GM21381 (cell line): ENCODE measurements around the gene DST.
"Not testable (repeated sequence)": the region's sequence is repeated elsewhere in the genome, so short reads cannot be mapped to it uniquely, and the experiment has no call there.

Experiments
- ATAC-seq: cut with Tn5 transposase; IDR thresholded peaks from one replicate; pipeline ENCODE4 v1.9.1; 2021; ENCODE audit warnings: mild to moderate bottlenecking, moderate library complexity; ENCODE audit not compliant: unreplicated experiment

The DST gene

GRCh38 chr6:56664029-56664428, 21.3 kb upstream of the DST start:
- ATAC-seq: no peak

- ATAC-seq: no peak
Observed at GRCh38 chr6:56663344-56663743, 20.7 kb upstream of the DST start.

- ATAC-seq: not testable (repeated sequence)
Observed at GRCh38 chr6:56661338-56661737, 18.6 kb upstream of the DST start.

DNA sequence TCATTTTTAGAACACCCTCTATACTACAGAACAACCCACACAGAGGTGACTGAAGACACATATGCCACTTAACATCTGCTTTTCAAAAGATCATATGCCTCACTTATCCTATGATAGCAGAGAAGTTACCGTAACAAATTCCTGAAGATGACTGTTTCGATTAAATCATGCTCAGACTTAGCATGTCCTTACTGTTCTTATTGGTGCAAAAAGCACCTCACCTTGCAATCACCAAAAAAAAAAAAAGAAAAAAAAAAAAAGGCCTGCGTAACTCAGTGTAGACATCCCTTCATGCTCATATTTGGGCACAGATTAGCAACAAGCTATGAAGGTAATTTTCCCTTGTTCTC, 17.7 kb upstream of the DST start:
- ATAC-seq: no peak

- ATAC-seq: peak; percentile 88
Observed at GRCh38 chr6:56659721-56660380, 17.2 kb upstream of the DST start.

DNA sequence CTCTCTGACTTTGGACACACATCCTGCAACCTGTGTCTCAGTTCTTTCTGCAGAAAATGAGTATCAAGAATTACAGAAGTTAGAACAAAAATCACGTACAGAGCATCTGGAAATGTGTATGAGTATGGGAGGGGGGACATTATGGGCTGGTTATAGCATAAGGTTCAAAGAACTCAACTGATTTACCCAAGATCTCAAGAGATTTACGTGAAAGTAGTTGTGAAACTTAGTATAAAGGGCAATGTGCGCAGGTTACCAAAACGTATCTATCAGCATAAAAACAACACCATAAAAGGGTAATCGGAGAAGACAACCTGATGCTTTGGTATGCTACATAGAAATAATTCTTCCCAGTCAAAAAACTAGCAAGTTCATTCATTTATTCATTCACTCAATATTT, 15.6 kb upstream of the DST start:
- no peak for ATAC-seq

GRCh38 chr6:56657354-56657753, 14.7 kb upstream of the DST start:
- ATAC-seq: no peak

DNA sequence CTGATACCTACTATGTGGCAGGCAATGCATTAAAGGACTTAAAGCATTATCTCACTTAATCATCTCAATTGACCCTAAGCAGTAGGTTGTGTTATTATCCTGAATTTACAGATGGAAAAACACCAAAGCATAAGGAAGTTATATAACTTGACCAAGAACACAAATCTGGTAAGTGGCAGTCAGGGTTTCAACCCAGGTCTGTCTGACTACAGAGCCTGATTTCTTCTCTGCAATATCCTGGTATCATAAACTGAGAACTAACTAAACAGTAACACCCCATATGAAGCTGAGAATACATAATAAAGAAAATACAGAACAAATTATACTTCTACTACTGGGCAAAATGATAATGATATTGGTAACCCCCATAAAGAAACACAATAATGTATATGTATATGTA, 13.8 kb upstream of the DST start:
- no peak for ATAC-seq

- ATAC-seq: no peak
Observed at GRCh38 chr6:56655996-56656395, 13.3 kb upstream of the DST start.

GRCh38 chr6:56655249-56655648, 12.6 kb upstream of the DST start:
- no peak for ATAC-seq

DNA sequence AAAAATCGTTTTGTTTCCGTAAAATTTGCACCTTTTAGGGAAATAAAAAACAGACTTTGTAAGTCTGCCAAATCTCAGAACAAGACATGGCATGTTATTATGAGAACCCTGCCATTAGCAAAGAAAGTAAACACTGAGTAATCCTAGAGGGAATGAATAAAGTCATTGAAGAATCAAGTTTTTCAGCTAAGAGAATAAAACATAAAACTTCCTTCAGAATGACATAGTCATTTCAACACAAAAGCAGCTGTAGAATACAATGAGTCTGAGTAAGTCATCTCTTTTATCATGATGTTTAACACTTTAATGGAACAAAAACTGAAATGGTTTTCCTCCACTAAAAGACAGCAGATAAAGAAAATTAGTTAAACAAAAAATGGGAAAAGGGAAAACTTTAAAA, 10.3 kb upstream of the DST start:
- ATAC-seq: no peak

DNA sequence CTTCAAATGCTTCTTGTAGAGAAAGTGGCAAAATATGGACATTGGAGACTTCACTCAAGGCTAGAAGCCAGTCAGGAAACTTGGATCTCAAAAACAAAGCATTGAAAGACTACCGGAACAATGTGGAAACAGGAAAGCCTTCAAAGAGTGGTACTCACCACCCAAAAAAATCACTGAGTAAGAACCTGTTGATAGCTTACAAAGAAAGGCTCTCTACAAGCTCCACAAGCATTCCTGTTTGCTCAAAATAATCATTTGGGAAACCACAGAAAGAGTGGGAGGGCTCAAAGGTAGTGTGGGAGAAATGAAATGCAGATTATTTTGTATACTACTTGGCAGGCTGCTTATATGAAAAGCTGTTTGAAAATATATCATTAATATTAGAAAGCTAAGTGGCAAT, 9.5 kb upstream of the DST start:
- ATAC-seq: no peak

- ATAC-seq: no peak
Observed at GRCh38 chr6:56650191-56650590, 7.5 kb upstream of the DST start.

- no peak for ATAC-seq
Observed at GRCh38 chr6:56649782-56650181, 7.1 kb upstream of the DST start.

GRCh38 chr6:56649053-56649769, 6.5 kb upstream of the DST start:
- ATAC-seq: no peak

- ATAC-seq: no peak
Observed at GRCh38 chr6:56647172-56647762, 4.6 kb upstream of the DST start.

- no peak for ATAC-seq
Observed at GRCh38 chr6:56644366-56644765, 1.7 kb upstream of the DST start.

DNA sequence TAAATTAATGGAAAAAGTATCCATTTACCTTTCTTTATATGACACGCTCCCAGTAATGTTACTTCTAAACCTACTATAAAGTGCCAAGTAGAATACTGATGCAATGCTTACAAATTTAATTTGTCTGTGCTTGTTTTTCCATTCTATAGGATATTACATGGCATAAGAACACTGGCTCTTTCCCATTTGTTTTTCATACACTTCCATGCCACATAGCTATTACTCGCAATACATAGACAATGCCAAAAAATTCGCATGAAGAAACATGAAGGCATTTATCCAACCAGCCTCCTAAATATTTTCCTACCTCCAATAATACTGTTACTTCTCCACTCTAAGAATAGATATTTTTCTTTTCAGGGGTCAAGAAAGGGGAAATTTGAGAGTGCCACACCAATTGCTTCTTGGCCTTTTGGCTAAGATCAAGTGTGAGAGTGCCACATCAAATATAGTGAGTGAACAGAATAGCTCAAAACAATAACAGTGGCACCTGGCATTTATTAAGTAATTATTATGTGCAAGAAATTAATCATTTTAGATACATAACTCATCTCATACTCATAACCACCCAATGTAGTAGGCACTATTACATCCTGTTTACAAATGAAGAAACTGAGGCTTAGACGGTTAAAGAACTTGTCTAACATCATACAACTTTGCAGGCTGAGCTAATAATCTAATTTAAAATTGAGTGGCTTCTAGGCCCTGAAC, 845 bp upstream of the DST start:
- ATAC-seq: no peak

- ATAC-seq: no peak
Observed at GRCh38 chr6:56640374-56640773, 2.3 kb downstream of the DST start.

- ATAC-seq: no peak
Observed at GRCh38 chr6:56638760-56639159, 3.9 kb downstream of the DST start.

- no peak for ATAC-seq
Observed at GRCh38 chr6:56637640-56638039, 5.0 kb downstream of the DST start.

- no peak for ATAC-seq
Observed at GRCh38 chr6:56628105-56628504, 14.6 kb downstream of the DST start.
